ENCODE data around the gene FBXO3.
"Not testable (repeated sequence)": the region's sequence is repeated elsewhere in the genome, so short reads cannot be mapped to it uniquely, and the experiment has no call there.

FBXO3 gene, protein sequence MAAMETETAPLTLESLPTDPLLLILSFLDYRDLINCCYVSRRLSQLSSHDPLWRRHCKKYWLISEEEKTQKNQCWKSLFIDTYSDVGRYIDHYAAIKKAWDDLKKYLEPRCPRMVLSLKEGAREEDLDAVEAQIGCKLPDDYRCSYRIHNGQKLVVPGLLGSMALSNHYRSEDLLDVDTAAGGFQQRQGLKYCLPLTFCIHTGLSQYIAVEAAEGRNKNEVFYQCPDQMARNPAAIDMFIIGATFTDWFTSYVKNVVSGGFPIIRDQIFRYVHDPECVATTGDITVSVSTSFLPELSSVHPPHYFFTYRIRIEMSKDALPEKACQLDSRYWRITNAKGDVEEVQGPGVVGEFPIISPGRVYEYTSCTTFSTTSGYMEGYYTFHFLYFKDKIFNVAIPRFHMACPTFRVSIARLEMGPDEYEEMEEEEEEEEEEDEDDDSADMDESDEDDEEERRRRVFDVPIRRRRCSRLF

DNA sequence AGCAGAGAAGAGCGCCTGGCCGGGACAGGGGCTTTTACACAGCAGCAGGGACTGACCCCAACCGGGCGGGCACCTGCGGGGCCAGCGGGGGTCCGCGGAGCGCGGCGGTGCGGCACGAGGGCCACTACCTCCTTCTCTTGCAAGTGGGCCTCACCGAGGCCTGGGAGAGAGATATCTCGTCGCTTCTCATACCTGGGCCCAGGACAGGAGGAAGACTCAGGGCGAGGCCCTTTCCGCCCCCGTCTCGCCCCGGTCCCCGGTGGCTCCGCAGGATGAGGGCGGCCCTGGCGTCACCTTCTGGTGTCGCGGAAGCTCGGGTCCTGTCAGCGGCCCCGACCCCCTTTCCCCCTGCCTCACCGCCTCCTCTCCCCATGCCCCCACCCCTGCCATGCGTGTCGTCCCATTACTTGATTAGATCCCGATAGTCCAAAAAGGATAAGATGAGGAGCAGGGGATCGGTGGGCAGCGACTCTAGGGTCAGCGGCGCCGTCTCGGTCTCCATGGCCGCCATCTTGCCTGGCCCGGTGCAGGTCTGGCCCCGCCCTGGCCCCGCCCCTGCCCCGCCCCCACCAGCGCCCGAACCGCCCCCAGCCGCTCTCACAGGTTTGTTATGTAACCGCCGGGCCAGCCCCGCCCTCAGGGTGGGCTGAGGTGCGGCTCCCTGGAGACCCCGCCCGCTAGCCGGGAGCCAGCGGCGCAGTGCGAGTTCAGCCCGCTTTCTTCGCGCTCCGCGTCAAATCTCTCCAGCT is at the start of gene FBXO3:
FBXO3 (minus strand) TSS at position 534 of the 749 bp plus-strand sequence; CDS start at position 511, 23 bp downstream.
- peak; percentile 74 for DNase-seq

DNA sequence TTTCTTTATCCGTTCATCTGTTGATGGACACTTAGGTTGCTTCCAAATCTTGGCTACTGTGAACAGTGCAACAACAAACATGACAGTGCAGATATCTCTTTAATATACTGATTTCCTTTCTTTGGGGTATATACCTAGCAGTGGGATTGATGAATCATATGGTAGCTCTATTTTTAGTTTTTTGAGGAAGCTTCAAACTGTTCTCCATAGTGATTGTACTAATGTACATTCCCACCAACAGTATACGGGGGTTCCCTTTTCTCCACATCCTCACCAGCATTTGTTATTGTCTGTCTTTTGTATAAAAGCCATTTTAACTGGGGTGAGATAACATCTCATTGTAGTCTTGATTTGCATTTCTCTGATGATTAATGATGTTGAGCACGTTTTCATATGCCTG is 48.7 kb upstream of the FBXO3 start:
- DNase-seq = not testable (repeated sequence)

DNA sequence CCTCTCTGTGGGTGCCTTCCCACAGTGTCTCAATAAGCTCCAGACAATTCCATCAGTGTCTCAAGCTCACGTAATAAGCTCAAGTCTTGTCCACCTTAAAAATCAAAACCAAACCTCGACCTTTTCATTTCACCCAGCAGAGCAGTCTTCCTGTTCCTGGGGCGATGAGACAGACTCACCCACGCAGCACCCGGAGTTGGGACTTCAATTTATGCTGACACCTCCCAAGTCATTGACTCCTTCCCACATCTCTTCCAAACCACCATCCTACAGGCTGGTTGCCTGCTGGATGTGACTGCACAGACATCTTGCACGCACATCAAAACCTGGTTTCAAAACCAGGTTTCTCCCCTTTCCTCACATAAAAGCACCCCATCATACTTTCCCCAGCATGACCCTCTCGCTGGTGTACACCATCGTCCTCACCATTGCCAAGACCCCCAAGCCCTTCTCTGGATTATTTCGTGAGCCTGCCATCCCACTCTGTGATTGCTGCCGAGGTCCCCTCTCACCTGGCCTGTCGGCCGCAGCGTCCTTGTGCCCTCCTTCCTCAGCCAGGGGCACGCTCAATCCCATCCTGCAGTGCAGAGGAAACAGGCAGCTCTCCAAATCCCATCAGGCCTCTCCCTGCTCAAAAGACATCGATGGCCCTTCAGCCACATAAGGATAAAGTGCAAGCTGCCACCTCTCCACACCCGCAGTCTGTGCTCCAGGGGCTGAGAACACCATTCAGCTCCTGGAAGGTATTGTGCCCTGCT is 45.1 kb upstream of the FBXO3 start:
- DNase-seq = peak; percentile 62

DNA sequence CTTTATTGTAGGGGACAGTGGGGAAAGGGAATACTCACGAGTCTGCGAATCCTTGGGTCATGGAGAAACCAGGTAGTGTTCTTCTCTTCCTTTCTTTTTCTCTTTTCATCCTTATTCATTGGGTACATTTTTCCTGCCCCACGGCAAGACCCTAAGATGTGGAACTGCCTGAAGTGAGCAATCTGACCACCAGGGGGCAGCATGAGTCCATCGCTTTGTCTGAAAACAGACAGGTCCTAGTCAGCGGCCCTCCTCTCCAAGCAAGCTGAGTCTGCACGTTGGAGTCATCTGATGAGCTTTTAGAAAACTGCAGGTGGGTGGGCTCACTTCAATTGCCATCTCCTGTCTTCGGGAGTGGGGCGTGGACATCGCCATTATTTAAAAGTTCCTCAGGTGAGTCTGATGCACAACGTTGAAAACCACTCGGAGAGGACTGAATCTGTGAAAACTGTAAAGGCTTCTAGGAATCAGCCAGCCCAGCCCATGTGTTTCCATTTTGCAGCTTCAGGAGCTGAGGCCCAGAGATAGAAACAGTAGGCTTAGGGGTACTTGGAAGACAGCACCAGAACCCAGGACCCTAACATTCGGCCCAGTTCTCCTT is 34.0 kb upstream of the FBXO3 start:
- DNase-seq = peak; percentile 39

GRCh38 chr11:33804471-33804870 is 30.2 kb upstream of the FBXO3 start:
- peak; percentile 31 for DNase-seq

- peak; percentile 80 for DNase-seq
Observed at GRCh38 chr11:33802194-33802950, 28.1 kb upstream of the FBXO3 start.

DNA sequence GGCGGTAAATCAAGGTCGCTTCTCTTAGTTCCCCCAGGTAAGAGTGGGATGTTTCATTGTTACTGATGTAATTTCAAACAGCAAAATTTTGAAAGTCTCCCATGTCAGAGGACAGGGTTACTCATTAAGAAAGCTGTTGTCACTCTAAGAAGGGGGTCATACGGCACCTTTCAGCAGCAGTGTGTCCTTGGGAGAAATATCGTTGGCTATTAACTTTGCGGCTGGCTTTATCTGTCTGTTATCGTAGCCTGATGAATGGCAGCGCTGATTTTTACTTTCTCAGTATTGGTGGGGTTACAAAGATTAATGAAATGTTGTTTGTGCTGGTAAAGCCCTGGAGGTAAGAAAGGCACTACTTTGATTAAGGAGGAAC is 27.5 kb upstream of the FBXO3 start:
- no peak for DNase-seq

GRCh38 chr11:33797879-33798278 is 23.6 kb upstream of the FBXO3 start:
- no peak for DNase-seq

DNA sequence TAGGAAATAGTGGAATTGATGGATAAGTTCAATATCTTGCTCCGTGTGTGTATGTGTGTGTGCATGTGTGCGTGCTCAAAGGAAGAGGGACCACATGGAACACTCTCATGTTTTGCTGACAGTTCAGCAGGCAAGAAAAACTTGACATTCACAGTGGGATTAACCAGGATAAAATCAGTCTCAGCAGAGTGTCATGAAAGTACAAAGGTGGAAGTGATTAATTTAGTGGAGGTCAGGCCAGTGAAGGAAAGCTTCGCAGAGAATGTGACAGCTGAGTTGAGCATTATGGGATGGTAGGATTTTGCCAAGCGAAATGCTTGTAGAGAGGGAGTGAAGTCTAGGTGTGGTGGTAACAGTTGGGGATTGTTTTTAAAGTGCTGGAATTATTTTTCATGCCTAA is 15.7 kb upstream of the FBXO3 start:
- DNase-seq = no peak

DNA sequence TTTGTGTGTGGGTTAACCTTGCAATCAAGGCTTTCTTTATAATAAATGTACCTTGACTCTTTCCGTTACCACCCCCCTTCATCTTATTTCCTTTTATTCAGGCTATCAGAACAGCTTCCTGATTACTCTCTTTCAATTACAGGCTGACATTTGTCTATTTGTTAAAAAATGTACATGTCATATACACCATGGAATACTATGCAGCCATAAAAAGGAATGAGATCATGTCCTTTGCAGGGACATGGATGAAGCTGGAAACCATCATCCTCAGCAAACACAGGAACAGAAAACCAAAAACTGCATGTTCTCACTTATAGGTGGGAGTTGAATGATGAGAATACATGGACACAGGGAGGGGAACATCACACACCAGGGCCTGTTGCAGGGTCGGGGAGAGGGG is 13.8 kb upstream of the FBXO3 start:
- DNase-seq = not testable (repeated sequence)

DNA sequence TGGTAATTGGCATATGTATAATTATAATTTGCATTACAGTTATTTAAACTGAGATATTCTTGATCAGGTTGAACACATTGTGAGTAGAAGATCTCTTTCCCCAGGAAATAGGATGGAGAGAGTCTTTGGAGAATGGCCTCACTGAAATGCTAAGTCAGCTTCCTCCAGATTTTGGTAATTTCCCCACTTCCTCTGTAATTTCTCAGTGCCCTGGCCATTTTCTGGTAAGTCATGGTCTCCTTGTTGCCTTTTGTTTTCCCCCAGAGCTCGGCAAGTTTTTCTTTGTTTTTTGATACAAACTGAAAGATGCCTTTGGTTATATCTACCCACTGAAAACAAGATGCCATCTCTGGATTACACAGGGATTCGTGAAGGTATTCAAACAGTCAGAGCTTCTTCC is 12.8 kb upstream of the FBXO3 start:
- no peak for DNase-seq

- DNase-seq = no peak
Observed at GRCh38 chr11:33785609-33786008, 11.3 kb upstream of the FBXO3 start.

DNA sequence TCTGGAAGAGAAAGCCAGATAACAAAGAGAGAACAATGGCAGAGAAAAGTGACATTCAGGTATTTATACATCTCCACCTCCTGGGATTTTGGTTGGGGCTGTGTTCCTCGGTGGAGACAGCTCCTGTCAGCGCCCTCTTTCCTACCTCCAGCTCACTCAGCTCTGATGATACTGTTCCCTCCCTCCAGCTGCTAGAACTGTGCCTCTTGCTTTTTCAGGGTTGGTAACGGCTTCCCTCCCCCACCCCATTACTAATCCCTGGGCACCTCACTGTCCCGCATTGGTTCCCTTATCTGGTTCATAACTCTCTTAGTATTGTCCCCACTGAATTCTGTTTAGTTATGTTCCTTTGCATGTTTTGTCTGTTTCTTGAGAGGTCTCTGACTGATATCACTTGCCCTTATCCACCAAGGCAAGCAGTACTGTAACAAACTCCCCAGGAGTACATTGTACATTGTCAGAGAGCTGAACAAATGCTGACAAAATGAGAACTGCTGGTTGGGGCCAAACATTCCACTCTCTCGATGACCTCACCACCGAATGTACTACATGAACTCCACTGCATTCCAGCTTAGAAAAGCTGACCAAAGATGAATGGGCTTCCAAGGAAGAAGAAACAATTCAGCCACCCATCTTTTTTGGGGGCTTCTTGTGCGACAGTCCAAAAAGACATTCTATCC is 5.7 kb upstream of the FBXO3 start:
- no peak for DNase-seq

DNA sequence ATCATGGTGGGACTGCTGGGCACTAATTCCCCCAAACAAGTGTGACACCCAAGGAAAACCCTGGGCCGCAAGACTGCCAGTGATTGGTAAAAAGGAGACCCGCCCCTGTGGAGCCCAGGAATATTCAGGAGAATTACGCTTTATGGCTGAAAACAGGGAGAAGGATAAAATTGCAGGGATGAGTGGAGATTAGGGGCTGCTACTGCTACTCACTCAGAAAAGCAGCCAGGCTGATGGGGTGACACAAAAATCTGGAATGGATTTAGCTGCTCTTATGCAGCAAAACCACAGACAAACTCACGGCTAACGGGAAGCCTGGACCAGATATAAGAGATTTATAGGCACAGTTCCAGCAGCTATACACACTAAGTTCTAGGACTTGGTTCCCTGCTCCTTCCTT is 4.4 kb upstream of the FBXO3 start:
- DNase-seq = peak; percentile 46

- DNase-seq = no peak
Observed at GRCh38 chr11:33777906-33778305, 3.6 kb upstream of the FBXO3 start.

- no peak for DNase-seq
Observed at GRCh38 chr11:33775832-33776470, 1.6 kb upstream of the FBXO3 start.

DNA sequence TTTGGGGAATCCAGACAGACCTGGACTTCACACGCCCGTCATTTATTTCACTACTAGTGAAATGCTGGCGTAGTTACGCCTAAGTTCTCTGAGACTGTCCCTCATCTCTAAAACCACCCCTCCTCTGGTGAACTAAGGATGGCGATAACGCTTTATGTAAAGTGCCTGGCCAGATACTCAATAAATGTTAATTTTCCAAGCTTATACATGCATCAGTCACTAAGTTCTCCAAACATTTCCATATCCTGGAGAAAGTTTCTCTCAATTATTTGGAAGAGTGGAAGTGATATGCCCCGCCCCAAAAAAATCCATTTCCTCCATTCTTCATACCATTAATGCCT is 1.1 kb upstream of the FBXO3 start:
- DNase-seq = no peak

- DNase-seq = peak; percentile 51
Observed at GRCh38 chr11:33774736-33775466, 581 bp upstream of the FBXO3 start.

GRCh38 chr11:33773404-33773986 is 825 bp downstream of the FBXO3 start:
- peak; percentile 6 for DNase-seq

DNA sequence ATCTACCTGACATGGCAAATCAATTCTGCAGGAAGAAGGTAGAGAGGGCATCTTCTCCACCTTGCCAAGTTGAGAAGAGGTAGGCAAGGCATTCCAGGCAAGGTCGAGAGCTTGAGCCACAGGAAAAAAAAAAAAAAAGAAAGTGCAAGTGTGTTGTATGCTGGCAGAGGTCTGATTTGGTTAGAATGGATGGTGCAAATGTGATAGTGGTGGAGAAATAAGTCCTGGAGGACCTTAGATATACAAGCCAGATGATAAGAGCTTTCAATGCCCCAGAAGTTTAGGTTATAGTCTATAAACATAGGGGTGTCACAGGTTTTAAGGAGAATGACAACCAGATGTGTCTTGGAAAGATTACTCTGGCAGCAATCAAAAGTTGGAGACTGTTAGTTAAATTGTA is 1.4 kb downstream of the FBXO3 start:
- DNase-seq = no peak

All from DMS79 treated with DMSO at 0.1 percent for 48 hours (cell line).